NCI-H2227 (cell line): ENCODE measurements around the gene STAT3.
"Not testable (repeated sequence)": the region's sequence is repeated elsewhere in the genome, so short reads cannot be mapped to it uniquely, and the experiment has no call there.

Experiments
- DNase-seq: peaks from one replicate; lab custom pipeline; 2025; ENCODE audit not compliant: unreplicated experiment; lab: John Stamatoyannopoulos, UW

STAT3 gene

GRCh38 chr17:42303694-42304093 lies 84.5 kb downstream of the STAT3 start:
- DNase-seq = no peak

GRCh38 chr17:42301022-42301421 lies 87.2 kb downstream of the STAT3 start:
- no peak for DNase-seq

GRCh38 chr17:42299913-42300312 lies 88.3 kb downstream of the STAT3 start:
- DNase-seq = not testable (repeated sequence)

GRCh38 chr17:42299361-42299760 lies 88.9 kb downstream of the STAT3 start:
- not testable (repeated sequence) for DNase-seq

- DNase-seq = not testable (repeated sequence)
Observed at GRCh38 chr17:42297775-42298174, 90.5 kb downstream of the STAT3 start.

GRCh38 chr17:42296012-42296411 lies 92.2 kb downstream of the STAT3 start:
- no peak for DNase-seq

- no peak for DNase-seq
Observed at GRCh38 chr17:42294469-42295398, 93.5 kb downstream of the STAT3 start.

GRCh38 chr17:42291129-42291528 lies 97.1 kb downstream of the STAT3 start:
- no peak for DNase-seq

- DNase-seq = no peak
Observed at GRCh38 chr17:42290577-42290976, 97.7 kb downstream of the STAT3 start.

GRCh38 chr17:42289611-42290181 lies 98.5 kb downstream of the STAT3 start:
- no peak for DNase-seq

GRCh38 chr17:42288803-42289610 lies 99.2 kb downstream of the STAT3 start:
- no peak for DNase-seq

- DNase-seq = peak; percentile 80
Observed at GRCh38 chr17:42287977-42288802, 100.1 kb downstream of the STAT3 start, which contains the start of gene STAT5A. Gene STAT5A (plus strand): TSS chr17:42288498. CDS start chr17:42289412, 914 bp downstream.

GRCh38 chr17:42287305-42287976 lies 100.8 kb downstream of the STAT3 start:
- DNase-seq = no peak

- no peak for DNase-seq
Observed at GRCh38 chr17:42286411-42287221, 101.6 kb downstream of the STAT3 start.

- DNase-seq = no peak
Observed at GRCh38 chr17:42285346-42286050, 102.7 kb downstream of the STAT3 start.

- DNase-seq = no peak
Observed at GRCh38 chr17:42284566-42284965, 103.7 kb downstream of the STAT3 start.

GRCh38 chr17:42284024-42284369 lies 104.2 kb downstream of the STAT3 start:
- DNase-seq = no peak

GRCh38 chr17:42283241-42284023 lies 104.8 kb downstream of the STAT3 start:
- DNase-seq = no peak
